Hindlimb muscle (tissue), 1 donor: Measurements from ENCODE around the gene PSMC3. TPM values are rescaled to one million over a fixed set of nuclear protein-coding genes. Genes with fewer than 3 reads are reported as not detected.

ENCODE experiments used
- DNase-seq: peaks from one replicate; pipeline ENCODE4 v3.0.0-alpha.2; 2013
- polyA plus RNA-seq: library from polyadenylated mRNA; unstranded; fragments of 120-200 nt; gene quantifications from one replicate; pipeline ENCODE4 v1.2.1, GENCODE V29; 2013; ENCODE audit not compliant: insufficient read length

PSMC3 gene
- polyA plus RNA-seq, 1 donor: 126 TPM

DNA sequence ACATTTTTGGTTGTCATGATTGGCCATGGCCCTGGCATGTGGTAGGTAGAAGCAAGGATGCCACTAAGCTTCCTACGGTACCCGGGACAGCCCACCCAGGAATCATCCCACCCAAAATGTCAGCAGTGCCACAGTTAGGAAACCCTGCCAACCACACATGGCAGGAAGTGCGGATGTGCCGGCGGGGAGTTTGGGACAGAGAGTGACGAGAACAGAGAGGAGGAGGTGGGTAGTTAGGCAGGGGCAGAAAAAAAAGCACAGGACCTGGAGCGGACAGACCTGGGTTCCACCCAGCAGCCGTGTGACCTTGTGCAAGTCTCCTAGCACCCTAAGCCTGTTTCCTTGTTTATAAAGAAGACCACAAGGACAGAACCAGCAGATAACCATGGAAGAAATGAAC lies 51.2 kb downstream of the PSMC3 start:
- no peak for DNase-seq

DNA sequence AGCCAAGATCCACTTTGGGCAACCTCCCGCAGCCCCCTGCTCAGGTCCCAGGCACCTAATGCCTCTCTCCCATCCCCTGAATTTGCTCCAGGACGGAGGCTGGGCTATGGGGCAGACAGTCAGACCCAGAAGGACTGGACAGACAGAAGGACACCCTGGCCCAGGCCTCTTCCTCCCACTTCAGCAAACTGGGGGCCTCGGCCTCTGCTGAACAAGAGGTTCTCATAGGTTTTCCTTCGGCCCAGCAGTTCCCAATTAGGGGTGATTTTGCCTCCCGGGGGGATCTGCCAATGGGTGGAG lies 51.6 kb downstream of the PSMC3 start:
- no peak for DNase-seq

DNA sequence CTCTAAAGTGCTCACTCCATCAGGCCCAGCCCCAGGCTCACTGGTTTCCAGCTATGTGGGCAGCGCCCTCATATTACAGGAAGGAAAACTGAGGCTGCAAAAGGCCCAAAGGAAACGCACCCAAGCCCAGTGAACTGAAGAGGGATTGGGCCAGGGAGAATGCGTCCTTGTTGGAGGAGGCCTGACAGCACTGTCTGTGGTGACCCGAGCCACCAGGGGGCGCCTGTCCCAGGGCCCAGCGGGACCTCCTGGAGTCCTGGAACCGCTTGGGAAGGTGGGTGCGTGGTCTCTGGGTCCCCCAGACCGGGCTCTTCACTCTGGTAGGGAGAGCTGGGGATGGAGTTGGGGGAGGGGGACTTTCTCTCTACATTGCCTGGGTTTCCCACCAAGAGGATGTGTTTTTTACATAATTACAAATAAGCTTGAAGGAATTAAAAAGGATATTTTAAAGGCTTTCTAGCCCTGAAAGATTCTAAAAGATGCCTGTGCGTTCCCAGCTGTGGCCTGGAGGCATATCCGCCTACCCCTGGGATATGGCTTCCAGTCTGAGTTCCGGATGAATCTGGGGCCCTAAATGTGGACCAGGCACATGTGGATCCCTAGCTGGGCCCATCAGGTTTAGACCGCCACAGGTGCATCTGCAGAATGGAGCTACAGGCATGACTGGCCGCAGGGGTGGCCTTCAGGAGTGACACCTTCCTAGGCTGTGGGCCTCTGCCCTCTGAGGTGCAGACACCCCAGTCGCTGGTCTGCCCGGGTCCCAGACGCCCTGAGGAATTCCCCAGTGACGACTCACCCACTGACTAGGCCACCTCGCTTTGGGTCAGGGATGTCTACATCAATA lies 52.1 kb downstream of the PSMC3 start:
- peak; percentile 73 for DNase-seq

DNA sequence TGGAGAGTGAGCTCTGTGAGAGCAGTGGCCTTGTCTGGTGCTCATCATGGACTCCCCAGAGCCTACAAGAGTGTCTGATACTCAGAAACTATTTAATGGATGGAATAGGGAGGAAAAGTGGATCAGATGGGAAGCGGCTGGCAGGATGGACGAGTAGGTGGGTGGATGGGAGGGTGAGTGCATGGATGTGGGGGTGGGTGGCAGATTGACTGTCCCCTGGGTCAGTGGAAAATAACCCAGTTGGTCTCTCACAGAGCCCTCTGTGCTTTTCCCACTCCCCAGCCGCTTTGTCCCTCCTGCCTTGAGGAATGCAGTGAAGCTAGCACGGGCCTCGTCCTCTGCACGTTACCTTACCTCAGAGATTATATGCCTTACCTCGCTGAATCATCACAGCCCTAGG lies 53.8 kb downstream of the PSMC3 start:
- no peak for DNase-seq

DNA sequence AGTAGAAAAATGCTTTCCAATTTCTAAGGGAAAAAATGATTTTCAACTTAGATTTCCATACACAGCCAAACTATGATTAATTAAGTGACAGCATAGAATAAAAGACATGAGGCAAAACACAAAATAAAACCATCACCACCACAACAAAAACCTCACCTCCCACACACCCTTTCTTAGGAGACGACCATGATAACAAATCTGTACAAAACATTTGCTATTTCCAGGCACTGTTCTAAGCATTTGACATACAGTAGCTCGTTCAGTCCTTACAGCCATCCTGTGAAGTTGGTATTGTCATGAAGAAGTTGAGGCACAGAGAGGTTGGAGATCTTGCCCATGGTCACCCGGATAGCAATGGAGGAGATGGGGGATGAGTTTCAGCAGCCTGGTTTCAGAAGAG lies 56.6 kb downstream of the PSMC3 start:
- no peak for DNase-seq

Other genes starting within 250 kb of the PSMC3 start
- gene ARFGAP2, start 249.6 kb downstream of the PSMC3 start, polyA plus RNA-seq: 87.8 TPM
- gene PACSIN3, start 240.0 kb downstream of the PSMC3 start, polyA plus RNA-seq: 284 TPM
- 14.5 TPM for gene DDB2, start 211.5 kb downstream of the PSMC3 start, polyA plus RNA-seq
- gene ACP2, start 177.6 kb downstream of the PSMC3 start, polyA plus RNA-seq: 30.8 TPM
- 20.9 TPM for gene NR1H3, start 168.4 kb downstream of the PSMC3 start, polyA plus RNA-seq
- 33.7 TPM for gene MADD, start 156.3 kb downstream of the PSMC3 start, polyA plus RNA-seq
- gene MYBPC3, start 73.7 kb downstream of the PSMC3 start, polyA plus RNA-seq: 0.49 TPM
- gene SPI1, start 47.9 kb downstream of the PSMC3 start, polyA plus RNA-seq: 11.3 TPM
- gene SLC39A13, start 17.8 kb downstream of the PSMC3 start, polyA plus RNA-seq: 38.8 TPM
- gene RAPSN, start 22.7 kb upstream of the PSMC3 start, polyA plus RNA-seq: 126 TPM
- 71.5 TPM for gene CELF1, start 126.7 kb upstream of the PSMC3 start, polyA plus RNA-seq
- gene PTPMT1, start 139.2 kb upstream of the PSMC3 start, polyA plus RNA-seq: 25.4 TPM
- gene KBTBD4, start 152.5 kb upstream of the PSMC3 start, polyA plus RNA-seq: 16.3 TPM
- 86.6 TPM for gene NDUFS3, start 152.6 kb upstream of the PSMC3 start, polyA plus RNA-seq
- 3.0 TPM for gene FAM180B, start 160.2 kb upstream of the PSMC3 start, polyA plus RNA-seq
- gene C1QTNF4, start 168.0 kb upstream of the PSMC3 start, polyA plus RNA-seq: 11.6 TPM
- gene MTCH2, start 216.1 kb upstream of the PSMC3 start, polyA plus RNA-seq: 62.1 TPM